Cardiac fibroblast (primary cell): ENCODE results near the gene C2orf80.
"Not testable (repeated sequence)": the region's sequence is repeated elsewhere in the genome, so short reads cannot be mapped to it uniquely, and the experiment has no call there.

ENCODE experiments used
- DNase-seq, 2 donors: peaks; one replicate each; pipeline versions ENCODE4 v3.0.0 to v3.0.0-alpha.2; 2010; ENCODE audit warnings: low read depth in 2 of 2
- H3K4me3 ChIP-seq, 2 donors: replicated peaks in 1 of 2; 1 replicate in 1 of 2; 2 replicates in 1 of 2; pipeline ENCODE4 v1.5.1; 2011; ENCODE audit warnings: low read depth in 2 of 2, low read length in 2 of 2, mild to moderate bottlenecking in 2 of 2, moderate library complexity in 1 of 2
- TF ChIP-seq, protein P1 (sequence below): IDR thresholded peaks from one replicate; pipeline ENCODE4 v1.5.1; 2011; ENCODE audit warnings: low read depth, mild to moderate bottlenecking, low read length, inconsistent platforms

The C2orf80 gene

DNA sequence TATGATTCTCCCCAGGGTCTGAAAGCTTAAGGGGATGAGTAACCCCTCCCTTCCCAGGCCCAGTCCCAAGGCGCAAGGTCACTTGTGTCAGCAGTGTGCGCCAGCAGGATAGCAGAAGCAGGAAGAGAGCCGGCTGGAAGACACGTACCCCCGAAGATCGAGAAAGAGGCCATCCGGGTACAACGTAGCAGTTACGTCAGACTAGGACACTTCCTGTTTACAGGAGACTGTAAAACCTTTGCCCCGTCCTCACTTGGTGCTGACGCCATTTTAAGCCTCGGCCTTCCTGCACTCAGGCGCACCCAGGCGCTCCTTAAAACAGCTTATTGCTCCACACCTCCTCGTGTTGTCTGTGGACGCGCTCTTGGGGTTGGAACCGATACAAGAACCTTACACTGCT, 50.4 kb downstream of the C2orf80 start:
- no peak overlapping the region for H3K4me3 ChIP-seq
- no peak for DNase-seq
- TF ChIP-seq, protein P1, sequence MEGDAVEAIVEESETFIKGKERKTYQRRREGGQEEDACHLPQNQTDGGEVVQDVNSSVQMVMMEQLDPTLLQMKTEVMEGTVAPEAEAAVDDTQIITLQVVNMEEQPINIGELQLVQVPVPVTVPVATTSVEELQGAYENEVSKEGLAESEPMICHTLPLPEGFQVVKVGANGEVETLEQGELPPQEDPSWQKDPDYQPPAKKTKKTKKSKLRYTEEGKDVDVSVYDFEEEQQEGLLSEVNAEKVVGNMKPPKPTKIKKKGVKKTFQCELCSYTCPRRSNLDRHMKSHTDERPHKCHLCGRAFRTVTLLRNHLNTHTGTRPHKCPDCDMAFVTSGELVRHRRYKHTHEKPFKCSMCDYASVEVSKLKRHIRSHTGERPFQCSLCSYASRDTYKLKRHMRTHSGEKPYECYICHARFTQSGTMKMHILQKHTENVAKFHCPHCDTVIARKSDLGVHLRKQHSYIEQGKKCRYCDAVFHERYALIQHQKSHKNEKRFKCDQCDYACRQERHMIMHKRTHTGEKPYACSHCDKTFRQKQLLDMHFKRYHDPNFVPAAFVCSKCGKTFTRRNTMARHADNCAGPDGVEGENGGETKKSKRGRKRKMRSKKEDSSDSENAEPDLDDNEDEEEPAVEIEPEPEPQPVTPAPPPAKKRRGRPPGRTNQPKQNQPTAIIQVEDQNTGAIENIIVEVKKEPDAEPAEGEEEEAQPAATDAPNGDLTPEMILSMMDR, result no peak

DNA sequence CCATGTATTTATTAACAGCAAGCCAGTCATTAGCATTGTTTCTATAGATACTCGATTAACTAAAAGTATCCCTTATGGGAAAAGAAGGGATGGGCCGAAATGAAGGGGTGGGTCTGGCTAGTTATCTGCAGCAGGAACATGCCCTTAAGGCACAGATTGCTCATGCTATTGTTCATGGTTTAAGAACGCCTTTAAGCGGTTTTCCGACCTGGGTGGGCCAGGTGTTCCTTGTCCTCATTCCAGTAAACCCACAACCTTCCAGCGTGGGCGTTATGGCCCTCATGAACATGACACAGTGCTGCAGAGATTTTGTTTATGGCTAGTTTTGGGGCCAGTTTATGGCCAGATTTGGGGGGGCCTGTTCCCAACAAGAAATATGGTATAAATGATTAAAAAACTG, 51.5 kb downstream of the C2orf80 start:
- DNase-seq, H3K4me3 ChIP-seq: not testable (repeated sequence)

DNA sequence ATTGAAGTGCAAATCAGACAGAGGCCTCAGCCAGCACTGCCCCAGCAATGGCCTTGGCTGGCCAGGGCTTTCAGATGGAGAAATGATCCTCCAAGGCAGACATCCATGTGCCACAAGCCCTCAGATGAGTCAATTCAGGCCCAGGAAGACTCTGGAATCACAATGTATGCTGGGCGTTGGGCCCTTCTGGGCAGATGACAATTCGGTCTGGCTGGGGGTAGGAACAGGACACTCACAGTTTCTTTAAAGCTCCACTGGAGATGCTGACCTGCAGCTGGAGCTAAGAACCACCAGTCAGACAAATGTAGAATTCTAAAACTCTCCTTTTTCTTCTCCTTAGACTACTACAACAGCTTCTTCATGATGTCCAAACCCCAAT, 53.1 kb downstream of the C2orf80 start:
- no peak overlapping the region for H3K4me3 ChIP-seq
- DNase-seq, result no peak
- TF ChIP-seq, protein P1, result no peak

DNA sequence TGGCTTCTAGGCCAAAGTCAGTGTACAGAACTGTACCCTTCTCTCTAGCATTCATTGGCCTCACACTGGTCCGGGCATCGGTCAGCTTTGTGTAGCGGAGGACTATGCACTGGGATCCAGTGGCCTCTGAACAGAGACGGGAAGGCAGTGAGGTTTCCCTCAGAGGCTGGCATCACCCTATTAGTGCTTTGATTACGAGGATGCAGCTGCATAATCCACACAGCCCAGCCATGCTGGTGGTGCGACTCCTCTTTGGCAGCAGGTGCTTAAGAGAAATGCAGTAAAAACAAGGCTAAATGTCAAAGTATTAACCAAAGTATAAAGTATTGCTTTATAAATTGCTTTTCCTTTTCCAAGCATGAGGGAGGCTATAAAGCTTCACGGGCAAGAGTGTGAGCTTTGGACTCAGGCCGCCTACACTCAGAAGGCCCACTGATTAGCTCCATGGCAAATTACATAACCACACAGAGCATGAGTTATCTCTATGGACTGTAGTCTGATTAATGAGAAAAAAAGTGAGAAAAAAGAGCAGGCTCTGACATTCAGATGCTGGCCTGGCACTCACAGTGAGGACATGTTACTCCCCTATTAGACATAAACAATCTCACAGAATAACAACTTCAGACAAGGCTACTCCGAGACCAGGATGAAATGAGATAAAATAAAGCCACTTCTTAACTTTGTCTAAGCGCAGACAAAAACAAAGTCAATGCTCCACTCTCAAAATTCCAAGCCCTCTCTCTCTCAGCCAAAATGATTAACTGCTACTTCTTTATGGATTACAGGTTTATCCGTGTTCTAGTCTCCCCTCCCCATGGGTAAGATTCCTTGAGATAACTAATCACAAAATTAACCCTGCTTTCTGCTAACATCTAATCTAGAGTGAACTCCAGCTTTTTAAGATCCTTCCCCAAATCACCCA, 53.8 kb downstream of the C2orf80 start:
- TF ChIP-seq, protein P1, result no peak
- H3K4me3 ChIP-seq, result no peak overlapping the region
- DNase-seq, result no peak

DNA sequence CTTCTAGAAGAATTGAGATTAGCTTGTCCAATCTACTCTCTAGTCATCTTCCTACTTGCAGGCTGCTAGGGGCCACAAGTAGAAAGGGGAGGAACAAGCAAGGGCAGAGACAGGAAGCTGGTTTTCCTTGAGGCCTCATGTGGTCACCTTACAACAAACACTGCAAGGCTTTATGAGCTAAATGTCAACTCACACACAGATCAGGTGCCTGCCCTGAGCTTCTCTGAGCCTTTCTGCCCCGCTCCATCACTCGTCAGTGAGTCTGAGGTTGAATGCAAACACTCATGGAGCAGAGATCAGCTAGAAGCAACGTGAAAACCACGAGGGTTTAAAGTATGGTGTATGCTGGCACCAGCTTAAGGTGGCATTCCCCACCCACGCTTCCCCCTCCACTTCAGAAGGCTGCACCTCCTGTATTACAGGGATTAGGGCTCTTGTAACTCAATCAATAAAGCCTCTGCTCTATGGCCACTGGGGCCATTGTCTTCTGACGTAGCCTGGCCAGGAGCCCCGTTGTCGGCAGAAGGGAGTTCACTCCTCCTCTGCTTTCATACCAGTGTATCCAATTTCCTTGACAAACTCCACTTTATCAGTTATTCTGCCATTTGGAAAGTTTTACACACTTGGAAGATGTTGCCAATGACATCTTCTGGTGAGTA, 54.8 kb downstream of the C2orf80 start:
- no peak overlapping the region for H3K4me3 ChIP-seq
- DNase-seq, result no peak
- TF ChIP-seq, protein P1, result no peak

DNA sequence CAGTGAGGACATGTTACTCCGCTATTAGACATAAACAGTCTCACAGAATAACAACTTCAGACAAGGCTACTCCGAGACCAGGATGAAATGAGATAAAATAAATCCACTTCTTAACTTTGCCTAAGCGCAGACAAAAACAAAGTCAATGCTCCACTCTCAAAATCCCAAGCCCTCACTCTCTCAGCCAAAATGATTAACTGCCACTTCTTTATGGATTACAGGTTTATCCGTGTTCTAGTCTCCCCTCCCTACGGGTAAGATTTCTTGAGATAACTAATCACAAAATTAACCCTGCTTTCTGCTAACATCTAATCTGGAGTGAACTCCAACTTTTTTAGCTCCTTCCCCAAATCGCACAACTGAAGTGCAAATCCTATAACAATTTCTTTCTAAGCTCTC, 59.1 kb downstream of the C2orf80 start:
- DNase-seq, result no peak
- TF ChIP-seq, protein P1, result no peak
- H3K4me3 ChIP-seq, result no peak overlapping the region
